Activated naive CD4-positive, alpha-beta T cell (primary cell): ENCODE measurements around the gene FNDC7.
"Not testable (repeated sequence)": the region's sequence is repeated elsewhere in the genome, so short reads cannot be mapped to it uniquely, and the experiment has no call there.

Experiments used
- DNase-seq, 4 experiments: peaks; one replicate each; lab custom pipeline; 2025; lab: John Stamatoyannopoulos, UW

FNDC7 gene

GRCh38 chr1:108742253-108742652, 29.5 kb downstream of the FNDC7 start:
- no peak for DNase-seq

GRCh38 chr1:108745980-108746381, 33.3 kb downstream of the FNDC7 start:
- DNase-seq: no peak

GRCh38 chr1:108746382-108747170, 33.9 kb downstream of the FNDC7 start, which contains the start of gene STXBP3:
Gene STXBP3 (plus strand): TSS chr1:108746674. CDS start chr1:108746738, 64 bp downstream.
- DNase-seq: peak; percentile 99 to 100 (median 100)

GRCh38 chr1:108747171-108747850, 34.6 kb downstream of the FNDC7 start:
- DNase-seq: no peak

GRCh38 chr1:108747898-108748297, 35.2 kb downstream of the FNDC7 start:
- DNase-seq: no peak

- no peak for DNase-seq
Measured at GRCh38 chr1:108749081-108749480, 36.4 kb downstream of the FNDC7 start.

- DNase-seq: no peak
Measured at GRCh38 chr1:108750476-108751181, 37.9 kb downstream of the FNDC7 start.

- no peak for DNase-seq
Measured at GRCh38 chr1:108753363-108753762, 40.7 kb downstream of the FNDC7 start.

- no peak for DNase-seq
Measured at GRCh38 chr1:108758796-108759195, 46.1 kb downstream of the FNDC7 start.

- DNase-seq: no peak
Measured at GRCh38 chr1:108767115-108767514, 54.4 kb downstream of the FNDC7 start.

- DNase-seq: no peak
Measured at GRCh38 chr1:108767708-108768107, 55.0 kb downstream of the FNDC7 start.

- no peak for DNase-seq
Measured at GRCh38 chr1:108777839-108778238, 65.1 kb downstream of the FNDC7 start.

- DNase-seq: no peak
Measured at GRCh38 chr1:108779455-108779854, 66.7 kb downstream of the FNDC7 start.

- no peak for DNase-seq
Measured at GRCh38 chr1:108780937-108781574, 68.3 kb downstream of the FNDC7 start.

GRCh38 chr1:108781575-108781944, 68.9 kb downstream of the FNDC7 start:
- DNase-seq: not testable (repeated sequence)

- DNase-seq: no peak
Measured at GRCh38 chr1:108785264-108785663, 72.6 kb downstream of the FNDC7 start.

GRCh38 chr1:108785880-108786279, 73.2 kb downstream of the FNDC7 start:
- DNase-seq: no peak

GRCh38 chr1:108791790-108792189, 79.1 kb downstream of the FNDC7 start:
- DNase-seq: no peak
